Vagina (tissue), 2 donors: Measurements from ENCODE around the gene ARSG.

ENCODE experiments used
- POLR2A ChIP-seq, 2 donors: fragments of 450-650 bp; IDR thresholded peaks; one replicate each; pipeline ENCODE4 v1.6.1; 2017; ENCODE audit warnings: antibody characterized with exemption in 2 of 2, mild to moderate bottlenecking in 2 of 2, moderate library complexity in 2 of 2
- POLR2AphosphoS5 ChIP-seq, 2 donors: sonication (generic); formaldehyde crosslinking; IDR thresholded peaks; one replicate each; pipeline ENCODE4 v1.9.0; 2017; ENCODE audit warnings: antibody characterized with exemption in 2 of 2, mild to moderate bottlenecking in 2 of 2, low read depth in 1 of 2; ENCODE audit not compliant: insufficient read depth in 1 of 2
- TF ChIP-seq, protein P1 (sequence below), 3 experiments: fragments of 450-650 bp in 2 of 3; fragments of 200-600 bp in 1 of 3; sonication (generic) in 1 of 3; IDR thresholded peaks; one replicate each; pipeline ENCODE4 v1.5.1; 2017 to 2019; ENCODE audit warnings: antibody characterized with exemption in 3 of 3, mild to moderate bottlenecking in 2 of 3, moderate library complexity in 2 of 3

- TF ChIP-seq, protein P1, sequence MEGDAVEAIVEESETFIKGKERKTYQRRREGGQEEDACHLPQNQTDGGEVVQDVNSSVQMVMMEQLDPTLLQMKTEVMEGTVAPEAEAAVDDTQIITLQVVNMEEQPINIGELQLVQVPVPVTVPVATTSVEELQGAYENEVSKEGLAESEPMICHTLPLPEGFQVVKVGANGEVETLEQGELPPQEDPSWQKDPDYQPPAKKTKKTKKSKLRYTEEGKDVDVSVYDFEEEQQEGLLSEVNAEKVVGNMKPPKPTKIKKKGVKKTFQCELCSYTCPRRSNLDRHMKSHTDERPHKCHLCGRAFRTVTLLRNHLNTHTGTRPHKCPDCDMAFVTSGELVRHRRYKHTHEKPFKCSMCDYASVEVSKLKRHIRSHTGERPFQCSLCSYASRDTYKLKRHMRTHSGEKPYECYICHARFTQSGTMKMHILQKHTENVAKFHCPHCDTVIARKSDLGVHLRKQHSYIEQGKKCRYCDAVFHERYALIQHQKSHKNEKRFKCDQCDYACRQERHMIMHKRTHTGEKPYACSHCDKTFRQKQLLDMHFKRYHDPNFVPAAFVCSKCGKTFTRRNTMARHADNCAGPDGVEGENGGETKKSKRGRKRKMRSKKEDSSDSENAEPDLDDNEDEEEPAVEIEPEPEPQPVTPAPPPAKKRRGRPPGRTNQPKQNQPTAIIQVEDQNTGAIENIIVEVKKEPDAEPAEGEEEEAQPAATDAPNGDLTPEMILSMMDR (IDR thresholded peaks at IDR 0.05) = no peak
- no peak for TF ChIP-seq POLR2AphosphoS5 (IDR thresholded peaks at IDR 0.05; ENCODE audit: insufficient read depth in 1 of 2, low read depth in 1 of 2)
- no peak for TF ChIP-seq POLR2A (IDR thresholded peaks at IDR 0.05)
Observed at GRCh38 chr17:68403122-68403521, 111.8 kb downstream of the ARSG start.
